COLO668 (cell line): Measurements from ENCODE around the gene PATE1.

Source experiments
- DNase-seq: peaks from one replicate; lab custom pipeline; 2025; ENCODE audit not compliant: unreplicated experiment; lab: John Stamatoyannopoulos, UW

Gene PATE1

GRCh38 chr11:125787827-125788226 is 41.7 kb downstream of the PATE1 start, which contains the start of gene PATE3:
Gene PATE3 (plus strand): TSS chr11:125788127. CDS start chr11:125788152, 25 bp downstream.
- no peak for DNase-seq

DNA sequence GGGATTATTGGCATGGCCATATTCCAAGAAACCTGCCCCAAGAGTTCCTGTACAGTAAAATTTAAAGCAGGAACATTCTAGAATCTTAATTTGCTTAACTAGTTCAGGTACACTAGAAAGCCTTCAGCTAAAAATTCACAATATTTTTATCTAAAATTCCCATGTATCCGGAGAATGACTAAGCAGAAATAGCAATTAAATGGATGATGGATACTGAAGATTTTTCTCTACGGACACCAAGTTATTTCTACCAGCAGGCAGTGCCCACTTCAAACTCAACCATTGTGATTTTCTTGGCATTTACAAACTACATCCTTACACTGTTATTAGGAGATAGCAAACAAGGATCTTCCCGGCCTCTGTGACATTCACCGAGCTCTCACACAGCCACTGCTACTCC is 44.7 kb downstream of the PATE1 start:
- no peak for DNase-seq

- no peak for DNase-seq
These were observed 51.6 kb downstream of the PATE1 start for GRCh38 chr11:125797641-125798040.
